C4-2B (cell line): Measurements from ENCODE around the gene FAM111A.
A peak's percentile ranks its signal among the peaks of the same experiment; 100 is the strongest.

Source experiments
- ZFX ChIP-seq: fragments of 450-650 bp; IDR thresholded peaks from 2 replicates; pipeline ENCODE4 v1.6.1; 2017
- TF ChIP-seq, protein P1 (sequence below): fragments of 450-650 bp; conservative IDR thresholded peaks from 2 replicates; pipeline ENCODE4 v1.5.1; 2017; ENCODE audit warnings: mild to moderate bottlenecking

DNA sequence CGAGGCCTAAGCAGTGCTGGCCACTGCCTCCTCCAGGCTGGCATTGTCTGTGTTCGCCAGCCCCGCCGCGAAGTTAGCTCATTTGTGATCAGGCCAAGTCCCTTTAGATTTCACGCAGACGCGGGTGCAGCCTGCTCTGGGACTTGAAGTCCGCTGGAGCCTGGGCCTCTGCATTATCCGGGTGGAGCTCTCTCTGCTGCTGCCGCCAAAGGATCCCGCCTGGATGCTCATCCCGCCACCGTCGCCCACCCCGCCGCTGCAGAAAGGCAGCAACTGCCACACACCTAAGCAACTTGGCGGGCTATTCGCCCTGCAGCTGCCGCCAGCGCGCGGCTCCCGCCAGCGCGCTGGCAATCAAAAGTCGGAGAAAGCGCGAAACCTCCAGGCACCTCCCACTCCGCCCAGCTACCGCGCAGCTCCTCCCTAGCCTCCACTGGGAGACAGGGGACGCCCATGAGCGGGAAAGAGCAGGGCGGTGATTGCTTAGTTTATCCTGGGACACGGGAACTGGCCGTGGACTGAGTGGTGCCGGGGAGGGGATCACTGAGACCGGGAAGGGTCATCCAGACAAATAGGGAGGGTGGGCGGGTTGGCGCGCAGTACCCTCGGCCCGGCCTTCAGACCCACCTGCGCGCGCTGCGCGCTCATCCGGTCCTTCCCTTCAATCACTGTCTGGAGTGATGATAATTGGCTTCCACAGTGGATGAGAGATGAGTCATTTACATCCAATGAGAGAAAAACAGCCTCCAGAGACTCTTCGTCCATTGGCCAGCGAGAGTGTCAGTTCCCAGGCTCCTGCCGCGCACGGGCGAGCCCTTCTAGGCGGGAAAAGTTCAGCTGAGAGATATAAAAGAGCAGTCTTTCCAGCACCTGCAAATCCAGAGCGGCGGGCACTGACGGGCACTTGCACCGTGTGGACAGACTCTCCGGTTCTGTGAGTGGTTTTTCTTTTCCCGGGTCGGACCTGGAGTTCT is 36.0 kb upstream of the FAM111A start, which contains the start of gene FAM111B:
- TF ChIP-seq, protein P1, sequence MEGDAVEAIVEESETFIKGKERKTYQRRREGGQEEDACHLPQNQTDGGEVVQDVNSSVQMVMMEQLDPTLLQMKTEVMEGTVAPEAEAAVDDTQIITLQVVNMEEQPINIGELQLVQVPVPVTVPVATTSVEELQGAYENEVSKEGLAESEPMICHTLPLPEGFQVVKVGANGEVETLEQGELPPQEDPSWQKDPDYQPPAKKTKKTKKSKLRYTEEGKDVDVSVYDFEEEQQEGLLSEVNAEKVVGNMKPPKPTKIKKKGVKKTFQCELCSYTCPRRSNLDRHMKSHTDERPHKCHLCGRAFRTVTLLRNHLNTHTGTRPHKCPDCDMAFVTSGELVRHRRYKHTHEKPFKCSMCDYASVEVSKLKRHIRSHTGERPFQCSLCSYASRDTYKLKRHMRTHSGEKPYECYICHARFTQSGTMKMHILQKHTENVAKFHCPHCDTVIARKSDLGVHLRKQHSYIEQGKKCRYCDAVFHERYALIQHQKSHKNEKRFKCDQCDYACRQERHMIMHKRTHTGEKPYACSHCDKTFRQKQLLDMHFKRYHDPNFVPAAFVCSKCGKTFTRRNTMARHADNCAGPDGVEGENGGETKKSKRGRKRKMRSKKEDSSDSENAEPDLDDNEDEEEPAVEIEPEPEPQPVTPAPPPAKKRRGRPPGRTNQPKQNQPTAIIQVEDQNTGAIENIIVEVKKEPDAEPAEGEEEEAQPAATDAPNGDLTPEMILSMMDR = peak; percentile 10; the same call in 1 of the 2 replicates
- TF ChIP-seq ZFX = peak; percentile 31; the same call in 1 of the 2 replicates
